Bronchial epithelial cell (primary cell): ENCODE results near the gene ICE2. TPM values are rescaled to one million over a fixed set of nuclear protein-coding genes. Genes with fewer than 3 reads are reported as not detected.
A peak's percentile ranks its signal among the peaks of the same experiment; 100 is the strongest.

Experiments
- DNase-seq: peaks from one replicate; pipeline ENCODE4 v3.0.0-alpha.2; 2010; ENCODE audit warnings: low read depth
- FAIRE-seq: peaks from 2 replicates; lab custom pipeline; 2011; peaks lifted over from hg19 to GRCh38; lab: Jason Lieb, UNC
- H3K27me3 ChIP-seq: 2 replicates; pipeline ENCODE4 v1.5.1; 2011; ENCODE audit warnings: low read length; ENCODE audit not compliant: control insufficient read depth, insufficient read depth
- H3K36me3 ChIP-seq: 2 replicates; pipeline ENCODE4 v1.5.1; 2011; ENCODE audit warnings: low read length; ENCODE audit not compliant: control insufficient read depth, insufficient read depth
- H3K4me3 ChIP-seq: 2 replicates; pipeline ENCODE4 v1.5.1; 2011; ENCODE audit warnings: mild to moderate bottlenecking, low read depth, low read length, control low read depth
- CTCF ChIP-seq: IDR thresholded peaks from 2 replicates; pipeline ENCODE4 v1.5.1; 2011; ENCODE audit warnings: mild to moderate bottlenecking, moderate library complexity, low read length, control low read depth, inconsistent platforms; ENCODE audit not compliant: insufficient read depth, severe bottlenecking
- total RNA-seq: library from RNA; depleted of rRNA; stranded (reverse); fragments of >200 nt; gene quantifications from 2 replicates; pipeline ENCODE4 v1.2.1, GENCODE V29; 2014

Gene ICE2
- total RNA-seq, 1 donor from 2014 or later = 22.6 TPM

GRCh38 chr15:60471314-60471713, 7.6 kb downstream of the ICE2 start:
- TF ChIP-seq CTCF = no peak
- H3K36me3 ChIP-seq = peaks cover 7% of the 10 kb centered on the region
- DNase-seq = peak; percentile 18
- H3K4me3 ChIP-seq = no peak overlapping the region
- no peak for FAIRE-seq
- H3K27me3 ChIP-seq = no peaks in the 10 kb centered on the region

- FAIRE-seq (no peak), DNase-seq (peak; percentile 66)
- Histone ChIP-seq H3K4me3 (no peak overlapping the region), H3K36me3 (peaks cover 7% of the 10 kb centered on the region), H3K27me3 (no peaks in the 10 kb centered on the region)
- TF ChIP-seq CTCF = no peak
Observed at GRCh38 chr15:60469893-60470641, 8.9 kb downstream of the ICE2 start.

- Histone ChIP-seq H3K27me3 (no peaks in the 10 kb centered on the region), H3K36me3 (peaks cover 1% of the 10 kb centered on the region), H3K4me3 (no peak overlapping the region)
- TF ChIP-seq CTCF = no peak
- DNase-seq (peak; percentile 21), FAIRE-seq (no peak)
Observed at GRCh38 chr15:60464836-60465630, 13.9 kb downstream of the ICE2 start.

- TF ChIP-seq CTCF = no peak
- H3K27me3 ChIP-seq = no peaks in the 10 kb centered on the region
- H3K36me3 ChIP-seq = peaks cover 1% of the 10 kb centered on the region
- no peak for FAIRE-seq
- no peak for DNase-seq
- H3K4me3 ChIP-seq = no peak overlapping the region
Observed at GRCh38 chr15:60462027-60462426, 16.9 kb downstream of the ICE2 start.

GRCh38 chr15:60460931-60461330, 18.0 kb downstream of the ICE2 start:
- Histone ChIP-seq H3K4me3 (no peak overlapping the region), H3K27me3 (no peaks in the 10 kb centered on the region), H3K36me3 (no peaks in the 10 kb centered on the region)
- DNase-seq (no peak), FAIRE-seq (no peak)
- no peak for TF ChIP-seq CTCF
